ENCODE data around the gene OR6Y1. TPM values are rescaled to one million over a fixed set of nuclear protein-coding genes. Genes with fewer than 3 reads are reported as not detected.

Gene OR6Y1, protein sequence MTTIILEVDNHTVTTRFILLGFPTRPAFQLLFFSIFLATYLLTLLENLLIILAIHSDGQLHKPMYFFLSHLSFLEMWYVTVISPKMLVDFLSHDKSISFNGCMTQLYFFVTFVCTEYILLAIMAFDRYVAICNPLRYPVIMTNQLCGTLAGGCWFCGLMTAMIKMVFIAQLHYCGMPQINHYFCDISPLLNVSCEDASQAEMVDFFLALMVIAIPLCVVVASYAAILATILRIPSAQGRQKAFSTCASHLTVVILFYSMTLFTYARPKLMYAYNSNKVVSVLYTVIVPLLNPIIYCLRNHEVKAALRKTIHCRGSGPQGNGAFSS
- not detected in 2 replicates for total RNA-seq

DNA sequence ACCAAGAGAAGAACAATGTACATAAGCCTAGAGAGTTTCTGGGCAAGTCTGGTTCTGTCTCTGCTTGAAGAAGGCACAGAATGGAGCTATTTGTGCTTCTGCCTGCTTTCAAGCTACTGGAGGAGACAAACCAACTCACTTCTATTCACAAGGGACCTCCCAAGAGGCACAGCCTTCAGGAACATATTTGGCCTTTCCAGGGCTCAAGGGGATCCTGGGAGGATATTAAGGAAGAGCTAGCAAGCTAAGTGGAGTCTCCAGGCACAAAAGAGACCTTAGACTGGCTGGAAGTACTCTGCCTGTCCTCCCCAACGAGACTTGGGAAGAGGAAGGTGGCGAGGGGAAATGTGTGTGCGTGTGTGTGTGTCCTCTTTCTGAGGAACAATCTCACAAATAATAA lies at the start of gene OR6Y1:
OR6Y1 (minus strand) TSS at position 54 of the 400 bp plus-strand sequence. CDS start 6,300 bp downstream, outside the sequence.
- DNase-seq (ENCODE audit: low read depth, low spot score) = no peak

DNA sequence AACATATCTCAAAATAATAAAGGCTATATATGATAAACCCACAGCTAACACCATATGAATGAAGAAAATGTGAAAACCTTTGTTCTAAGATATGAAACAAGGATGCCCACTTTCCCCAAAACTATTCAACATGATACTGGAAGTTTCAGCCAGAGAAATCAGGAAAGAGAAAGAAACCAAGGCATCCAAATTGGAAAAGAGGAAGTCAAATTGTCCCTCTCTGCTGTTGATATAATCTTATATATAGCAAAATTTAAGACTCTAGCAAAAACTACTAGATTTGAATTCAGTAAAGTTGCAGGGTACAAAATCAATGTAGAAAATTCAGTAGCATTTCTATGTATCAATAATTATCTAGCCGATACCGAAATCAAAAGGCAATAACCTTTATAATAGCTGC lies 46.5 kb upstream of the OR6Y1 start:
- no peak for DNase-seq (ENCODE audit: low read depth, low spot score)

DNA sequence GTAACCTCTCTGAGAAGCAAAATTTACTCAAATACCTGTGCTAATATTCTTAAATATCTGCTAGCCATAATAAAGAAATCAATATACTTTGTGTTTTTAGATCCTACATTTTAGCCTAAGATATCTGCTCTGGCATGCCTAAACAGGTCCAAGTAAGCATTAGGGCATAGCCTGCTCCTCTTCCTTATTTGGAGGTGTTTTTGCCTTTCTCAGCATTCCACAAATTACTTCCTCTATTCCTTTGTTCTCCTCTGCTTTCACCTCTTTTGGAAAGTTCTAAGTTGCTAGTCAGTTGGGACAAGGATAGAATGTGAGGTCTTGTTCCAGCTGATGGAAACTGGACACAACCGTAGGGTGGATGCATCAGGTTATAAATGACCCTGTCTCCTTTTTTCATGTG lies 32.7 kb upstream of the OR6Y1 start:
- no peak for DNase-seq (ENCODE audit: low read depth, low spot score)

DNA sequence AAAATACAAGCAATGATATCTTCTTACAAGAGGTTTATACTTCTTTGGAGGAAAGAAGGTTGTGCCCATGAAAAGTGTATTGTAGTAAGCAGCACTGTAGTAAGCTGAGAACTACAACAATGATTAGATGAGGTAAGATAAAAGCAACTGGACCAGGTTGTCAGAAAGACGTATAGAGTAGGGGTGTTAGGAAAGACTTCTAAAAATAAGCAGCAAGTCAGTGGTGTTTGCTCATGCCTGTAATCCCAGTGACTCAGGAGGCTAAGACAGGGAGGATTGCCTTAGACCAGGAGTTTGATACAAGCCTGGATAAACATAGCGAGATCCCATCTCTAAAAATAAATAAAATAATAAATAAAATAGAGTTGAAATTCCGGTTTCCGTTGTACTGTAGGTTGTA lies 29.8 kb upstream of the OR6Y1 start:
- no peak for DNase-seq (ENCODE audit: low read depth, low spot score)

DNA sequence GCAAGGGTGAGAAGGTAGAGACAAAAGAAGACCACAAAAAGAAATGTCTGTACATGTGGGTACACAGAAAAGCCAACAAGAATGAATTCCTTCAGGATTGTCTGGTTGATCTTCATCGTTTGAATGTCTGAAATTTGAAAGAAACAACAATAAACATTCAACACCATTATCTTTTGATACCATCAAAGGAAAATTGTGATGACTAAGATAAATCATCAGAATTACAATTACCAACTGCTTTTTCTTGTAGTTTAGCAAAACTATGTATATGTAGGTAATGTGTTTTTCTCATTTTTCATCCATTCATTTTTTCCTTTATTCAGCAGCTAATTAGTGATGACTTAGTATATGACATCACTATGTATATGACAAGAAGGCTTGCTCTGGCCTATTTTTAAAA lies 25.5 kb upstream of the OR6Y1 start, which contains the start of gene OR10X1:
OR10X1 (minus strand) TSS at position 167 of the 400 bp plus-strand sequence; CDS start at position 167, 0 bp downstream.
- no peak for DNase-seq (ENCODE audit: low read depth, low spot score)

DNA sequence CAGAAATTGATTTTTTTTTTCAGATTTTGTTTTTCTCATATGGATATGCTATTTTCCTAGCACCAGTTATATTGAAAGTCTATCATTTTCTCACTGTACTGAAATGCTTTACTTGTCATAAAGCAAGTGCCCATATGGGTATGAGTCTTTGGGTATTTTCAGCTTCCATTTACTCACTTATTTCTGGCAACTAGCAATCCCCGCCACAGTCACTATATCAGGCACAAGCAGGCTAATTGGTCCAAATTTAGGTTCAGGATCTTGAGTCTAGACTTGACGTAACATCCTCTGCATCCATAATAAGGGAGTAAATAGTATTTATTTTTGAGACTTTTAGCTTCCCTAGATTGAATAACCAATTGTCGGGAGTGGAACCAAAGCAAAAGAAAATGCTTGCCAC lies 23.4 kb upstream of the OR6Y1 start:
- no peak for DNase-seq (ENCODE audit: low read depth, low spot score)

DNA sequence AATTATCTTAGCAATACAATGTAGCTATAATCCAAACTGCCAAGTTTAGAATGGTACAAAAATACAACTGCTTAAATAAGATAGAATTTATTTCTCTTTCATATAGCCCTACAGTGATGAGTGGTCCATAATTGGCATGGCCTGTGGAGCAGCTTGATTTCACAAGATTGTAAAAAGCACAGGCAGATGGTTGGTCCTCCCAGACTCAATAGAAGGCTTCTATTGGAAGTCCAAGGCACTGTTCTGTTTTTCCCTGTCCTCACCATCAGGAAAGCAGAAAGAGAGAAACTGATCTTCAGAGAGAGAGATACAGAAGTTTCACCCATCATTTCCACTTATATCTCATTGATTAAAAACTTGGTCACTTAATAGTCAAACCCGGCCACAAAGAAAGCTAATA lies 18.0 kb upstream of the OR6Y1 start:
- no peak for DNase-seq (ENCODE audit: low read depth, low spot score)

DNA sequence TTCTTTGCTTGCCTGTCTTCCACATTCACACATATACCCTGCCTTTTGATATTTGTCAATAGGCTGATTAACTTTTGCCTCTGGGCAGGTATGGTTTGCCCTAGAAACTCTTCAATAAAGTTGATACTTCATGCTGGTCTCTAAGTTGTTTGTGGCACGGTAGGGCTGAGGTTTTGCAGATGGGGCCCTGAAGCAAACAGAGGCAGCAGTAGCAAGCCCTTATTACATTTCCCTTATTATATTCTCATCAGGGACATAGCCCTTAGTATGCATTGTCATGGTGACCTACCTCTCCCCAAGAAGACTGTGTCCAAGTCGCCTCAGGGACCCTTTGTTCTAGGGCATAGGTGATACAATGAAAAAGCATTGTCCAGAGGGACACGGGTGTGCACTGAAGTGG lies 16.3 kb upstream of the OR6Y1 start, which contains the start of gene OR6P1:
OR6P1 (minus strand) TSS at position 101 of the 400 bp plus-strand sequence. CDS start 6,976 bp downstream, outside the sequence.
- no peak for DNase-seq (ENCODE audit: low read depth, low spot score)

DNA sequence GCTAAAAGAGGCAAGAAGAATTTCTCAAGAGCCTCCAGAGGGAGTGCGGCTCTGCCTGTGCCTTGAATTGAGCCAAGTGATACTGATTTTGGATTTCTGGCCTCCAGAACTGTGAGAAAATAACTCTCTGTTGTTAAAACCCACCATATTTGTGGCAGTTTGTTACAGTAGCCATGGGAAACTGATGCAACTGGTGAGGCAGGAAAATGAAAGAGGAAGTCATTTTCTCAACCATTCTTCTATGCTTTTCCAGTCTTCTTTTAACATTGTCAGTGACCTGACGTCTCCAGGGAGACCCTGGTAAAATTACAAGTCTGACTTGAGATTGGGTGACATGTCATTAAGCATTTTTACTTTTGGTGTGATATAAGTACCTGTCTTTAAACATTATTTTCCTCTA lies 10.4 kb upstream of the OR6Y1 start:
- DNase-seq (ENCODE audit: low read depth, low spot score) = no peak

DNA sequence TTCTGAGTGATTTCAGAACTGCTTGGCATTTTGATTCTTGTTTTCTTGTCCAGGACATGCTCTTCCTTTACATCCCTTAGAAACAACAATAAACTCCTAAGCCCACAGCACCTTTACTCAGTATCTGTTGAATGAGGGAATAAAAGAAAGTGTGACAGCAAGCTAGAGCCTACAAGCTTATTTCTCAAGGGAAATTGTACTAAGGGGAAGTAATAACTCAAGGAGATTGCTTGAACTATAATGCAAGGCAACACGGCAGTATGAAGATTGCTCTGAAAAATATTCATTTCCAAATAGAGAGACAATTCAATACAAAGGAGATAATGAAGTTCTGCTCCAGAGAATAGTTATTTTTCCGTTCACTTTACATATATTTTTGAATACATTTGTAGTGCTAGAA lies 9.6 kb upstream of the OR6Y1 start:
- no peak for DNase-seq (ENCODE audit: low read depth, low spot score)

DNA sequence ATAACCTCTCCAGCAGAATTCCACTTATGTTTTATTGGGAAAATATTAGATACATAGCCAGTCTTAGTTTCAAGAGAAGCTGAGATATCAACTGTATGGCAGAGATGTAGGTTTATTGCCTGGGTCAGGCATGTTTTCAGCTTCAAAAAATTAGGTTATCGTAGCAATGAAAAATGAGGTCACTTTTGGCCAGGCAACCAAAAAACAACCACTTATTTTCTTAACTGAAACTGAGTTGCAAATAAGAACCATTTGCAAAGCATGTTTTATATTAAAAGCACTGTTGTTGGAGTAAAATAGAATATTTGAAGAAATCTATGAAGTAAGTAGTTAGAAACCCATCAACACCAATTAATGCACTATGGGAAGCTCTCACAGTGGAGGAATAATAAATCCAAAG lies 5.5 kb upstream of the OR6Y1 start:
- DNase-seq (ENCODE audit: low read depth, low spot score) = no peak

DNA sequence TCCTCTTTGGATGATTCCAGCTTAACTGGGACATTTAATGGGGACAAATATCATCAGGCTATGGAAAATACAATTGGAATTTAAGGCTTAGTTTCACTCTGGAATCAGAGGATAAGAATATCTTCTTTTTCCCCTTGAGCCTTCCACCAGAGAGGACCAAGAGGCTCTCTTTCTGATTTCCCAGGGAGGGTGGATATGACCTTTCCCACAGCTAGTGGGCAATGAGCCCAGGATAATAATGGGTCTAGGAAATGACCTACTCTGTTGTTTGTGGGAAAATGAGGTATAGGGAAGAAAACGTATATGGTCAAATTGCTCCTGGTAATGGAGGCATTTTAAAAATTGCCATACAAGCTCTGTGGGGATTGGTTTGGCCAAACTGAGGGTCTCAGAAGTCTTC lies 1.9 kb downstream of the OR6Y1 start:
- DNase-seq (ENCODE audit: low read depth, low spot score) = no peak

DNA sequence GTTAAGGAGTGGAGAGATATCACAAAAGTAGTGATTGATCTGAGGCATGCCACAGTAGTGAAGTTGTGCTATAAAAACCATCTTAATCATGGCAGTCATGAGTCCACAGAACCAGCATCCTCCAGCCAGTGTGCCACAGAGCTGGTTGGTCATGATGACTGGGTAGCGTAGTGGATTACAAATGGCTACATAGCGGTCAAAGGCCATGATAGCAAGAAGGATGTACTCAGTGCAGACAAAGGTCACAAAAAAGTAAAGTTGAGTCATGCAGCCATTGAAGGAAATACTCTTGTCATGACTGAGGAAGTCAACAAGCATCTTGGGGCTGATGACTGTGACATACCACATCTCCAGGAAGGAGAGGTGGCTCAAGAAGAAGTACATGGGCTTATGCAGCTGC lies 6.7 kb downstream of the OR6Y1 start:
- no peak for DNase-seq (ENCODE audit: low read depth, low spot score)

DNA sequence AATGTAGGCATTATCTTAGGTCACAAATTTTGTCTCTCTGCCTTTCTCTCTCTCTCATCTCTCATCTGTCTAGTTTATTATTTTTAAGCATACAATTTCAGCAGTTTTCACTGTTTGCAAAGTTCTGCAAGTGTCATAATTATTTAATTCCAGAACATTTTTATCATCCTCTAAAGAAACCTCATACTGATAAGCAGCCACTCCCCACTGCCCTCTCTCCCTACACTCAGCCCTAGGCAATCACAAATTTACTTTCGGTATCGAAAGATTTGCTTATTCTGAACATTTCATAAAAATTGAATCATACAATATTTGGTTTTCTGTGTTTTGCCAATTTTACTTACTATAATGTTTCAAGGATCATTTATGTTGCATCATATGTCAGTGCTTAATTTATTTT lies 16.6 kb downstream of the OR6Y1 start:
- DNase-seq (ENCODE audit: low read depth, low spot score) = no peak

DNA sequence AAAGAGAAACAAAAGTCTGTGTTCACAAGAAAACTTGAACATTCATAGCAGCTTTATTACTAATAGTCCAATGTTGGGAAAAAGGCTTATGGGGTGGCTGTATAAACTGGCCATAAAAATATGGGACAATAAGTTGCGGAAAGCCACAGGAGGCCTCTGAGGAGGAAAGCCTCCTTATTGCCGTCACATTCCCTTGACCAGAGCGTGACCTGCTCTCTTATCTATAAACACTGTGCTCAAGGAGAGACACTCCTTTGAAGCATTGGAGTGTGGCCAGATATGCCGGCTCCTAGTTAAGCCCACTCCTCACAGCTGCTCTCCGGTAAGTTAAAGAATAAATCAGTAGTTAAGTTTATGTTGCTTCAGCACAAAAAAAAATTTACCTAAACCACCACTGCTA lies 19.7 kb downstream of the OR6Y1 start:
- no peak for DNase-seq (ENCODE audit: low read depth, low spot score)

DNA sequence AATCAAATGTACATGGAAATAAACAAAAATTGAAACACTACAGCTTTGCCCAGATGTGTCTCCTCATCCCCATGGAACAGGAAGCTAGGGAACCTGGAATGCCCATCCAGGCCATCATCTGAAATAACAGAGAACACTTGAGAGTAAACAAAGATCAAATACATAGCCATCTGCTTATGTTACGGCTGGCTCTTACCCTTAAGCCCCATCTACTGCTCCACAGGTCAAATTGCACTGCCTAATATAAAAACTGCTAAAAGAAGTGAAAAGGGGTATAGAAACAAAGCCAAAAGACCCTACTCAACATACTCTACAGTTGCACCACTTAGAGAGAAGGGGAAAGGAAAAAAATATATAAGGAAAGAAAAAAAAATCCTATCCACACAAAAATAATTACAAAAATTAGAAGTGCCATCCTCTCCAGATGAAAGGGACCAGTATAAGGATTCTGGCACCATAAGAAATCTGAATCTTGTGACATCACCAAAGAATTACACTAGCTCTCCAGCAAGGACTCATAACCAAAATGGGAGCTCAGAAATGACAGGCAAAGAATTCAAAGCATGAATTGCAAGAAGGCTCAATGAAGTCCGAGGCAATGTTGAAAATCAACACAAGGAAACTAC lies 26.9 kb downstream of the OR6Y1 start:
- DNase-seq (ENCODE audit: low read depth, low spot score) = no peak

DNA sequence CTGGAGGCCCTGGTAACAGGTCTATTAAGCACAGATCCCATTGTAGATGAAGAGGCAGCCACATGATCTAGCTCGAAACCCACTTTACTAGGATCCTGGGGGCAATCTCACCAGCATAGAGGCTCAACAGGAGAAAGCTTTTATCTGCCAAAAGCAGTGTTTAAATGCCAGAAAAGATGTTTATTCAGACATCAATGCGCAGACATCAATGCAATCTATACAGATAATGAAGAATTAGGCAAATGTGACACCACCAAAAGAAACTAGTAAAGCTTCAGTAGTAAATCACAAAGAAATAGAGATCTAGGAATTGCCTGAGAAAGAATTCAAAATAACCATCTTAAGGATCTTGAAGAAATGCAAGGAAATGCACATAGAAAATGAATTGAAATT lies 32.5 kb downstream of the OR6Y1 start:
- DNase-seq (ENCODE audit: low read depth, low spot score) = no peak

DNA sequence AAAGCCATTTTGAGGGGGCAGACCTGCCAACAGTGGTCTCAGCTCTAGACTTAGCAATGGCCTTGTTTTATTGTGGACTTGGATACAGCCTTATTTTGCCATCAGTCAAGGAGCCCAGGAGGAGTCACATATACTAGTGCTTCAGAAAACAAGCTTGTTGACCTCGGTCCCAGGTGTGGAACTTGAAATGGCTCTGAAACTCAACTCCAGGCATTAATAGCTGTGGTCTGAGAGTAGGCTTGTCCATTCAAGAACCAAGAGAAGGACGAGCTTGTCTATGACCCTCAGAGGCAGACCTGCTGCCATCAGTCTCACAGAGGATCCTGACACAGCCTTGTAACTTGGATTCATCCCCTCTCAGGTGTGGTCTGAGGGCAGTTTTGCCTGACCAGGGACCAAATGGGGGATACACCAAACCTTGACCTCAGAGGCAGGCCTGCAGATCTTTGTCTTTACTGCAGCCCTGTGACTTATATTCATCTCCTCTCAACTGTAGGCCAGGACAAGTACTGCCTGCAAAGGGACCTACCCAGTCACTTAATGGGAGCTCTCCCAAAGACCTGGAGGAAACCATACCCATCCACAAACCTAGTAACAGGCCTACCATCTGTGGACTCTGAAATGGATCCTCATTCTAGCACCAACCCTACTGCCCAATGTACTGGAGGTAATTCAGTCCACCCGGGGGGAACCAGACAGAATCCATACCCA lies 33.1 kb downstream of the OR6Y1 start:
- no peak for DNase-seq (ENCODE audit: low read depth, low spot score)

DNA sequence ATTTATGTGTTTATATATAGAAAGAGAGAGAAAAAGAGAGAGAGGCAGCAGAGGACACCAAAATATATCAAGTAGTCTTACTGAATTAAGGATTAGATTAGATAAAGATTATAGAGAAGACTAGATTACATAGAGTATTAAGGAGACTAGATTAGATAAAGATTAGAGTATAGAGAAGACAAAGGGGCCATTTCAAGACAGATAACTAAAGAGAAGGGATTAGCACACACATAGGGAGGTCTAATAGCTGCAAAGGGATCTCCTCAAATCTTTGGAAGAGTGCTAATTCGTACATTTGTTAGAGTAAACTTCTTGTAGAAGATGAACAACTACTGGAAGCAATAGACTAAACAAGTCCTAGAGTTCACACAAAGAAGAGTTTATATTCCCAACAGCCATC lies 34.2 kb downstream of the OR6Y1 start:
- DNase-seq (ENCODE audit: low read depth, low spot score) = no peak

DNA sequence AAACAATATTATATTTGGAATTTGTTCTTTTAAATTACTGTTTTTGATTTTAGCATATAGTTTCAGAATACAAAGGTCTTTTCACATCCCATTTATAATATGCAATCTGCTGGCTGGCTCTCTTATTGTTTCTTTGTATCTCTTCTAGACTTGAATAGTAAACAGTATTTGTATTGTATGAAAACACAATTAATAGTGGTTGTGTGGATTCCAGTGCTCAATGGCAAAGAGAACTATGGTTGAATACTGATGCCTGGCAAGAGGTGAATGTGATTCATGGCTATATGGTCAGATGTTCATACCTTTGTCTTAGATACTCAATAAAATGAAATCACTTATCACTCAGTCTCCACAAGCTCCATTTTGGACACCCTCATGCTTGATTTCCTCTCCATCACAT lies 37.2 kb downstream of the OR6Y1 start:
- no peak for DNase-seq (ENCODE audit: low read depth, low spot score)

DNA sequence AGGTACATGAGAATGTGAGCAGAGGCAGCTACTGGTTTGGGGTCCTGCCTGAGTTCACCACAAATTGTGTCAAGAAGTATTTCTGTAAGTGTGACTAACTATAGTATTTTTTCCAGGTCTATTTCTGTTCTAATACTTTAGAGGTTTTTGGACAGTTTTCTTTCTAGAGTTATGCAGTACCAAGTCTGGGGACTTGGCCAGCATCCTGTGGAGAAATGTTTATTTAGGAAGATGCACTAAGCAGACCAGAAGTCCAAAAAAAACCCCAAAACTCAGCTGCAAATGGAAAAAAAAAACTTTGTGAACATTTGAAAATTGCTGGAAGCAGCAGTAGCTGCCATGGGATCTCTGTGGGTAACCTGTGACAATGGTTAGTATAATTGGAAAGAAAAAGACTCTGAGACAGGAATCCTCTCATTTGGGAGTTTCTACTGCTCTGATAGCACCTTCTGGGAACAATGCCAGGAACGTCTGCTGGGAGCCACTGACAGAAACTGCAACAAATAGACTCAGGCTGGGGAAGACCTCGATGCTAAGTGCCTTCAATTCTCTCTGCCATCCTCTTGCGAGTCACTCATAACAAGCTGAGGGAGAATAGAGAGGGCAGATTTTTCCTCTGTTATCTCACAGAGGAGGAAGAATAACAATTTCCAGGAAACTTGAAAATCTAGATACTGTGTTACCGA lies 44.6 kb downstream of the OR6Y1 start:
- no peak for DNase-seq (ENCODE audit: low read depth, low spot score)

DNA sequence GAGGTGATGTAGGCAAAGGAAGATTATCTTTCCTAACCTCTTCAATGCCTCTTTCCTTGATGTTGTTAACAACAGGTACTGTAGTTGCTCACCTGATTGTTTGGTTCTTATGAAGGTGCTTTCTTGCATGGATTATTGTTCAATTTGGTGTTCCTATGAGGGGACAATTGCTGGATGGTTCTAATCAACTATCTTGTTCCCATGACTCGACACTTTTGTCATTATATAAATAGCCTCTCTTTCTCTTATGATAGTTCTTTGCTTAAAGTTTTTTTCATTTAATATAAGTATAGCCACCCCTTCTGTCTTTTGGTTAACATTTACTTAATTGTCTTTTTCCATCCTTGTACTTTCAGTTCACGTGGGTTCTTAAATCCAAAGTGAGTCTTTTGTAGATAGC lies 46.7 kb downstream of the OR6Y1 start:
- no peak for DNase-seq (ENCODE audit: low read depth, low spot score)
